HG03097 (cell line): ENCODE data around the gene TDRD7.
"Not testable (repeated sequence)": the region's sequence is repeated elsewhere in the genome, so short reads cannot be mapped to it uniquely, and the experiment has no call there.

ENCODE experiments used
- ATAC-seq: cut with Tn5 transposase; IDR thresholded peaks from one replicate; pipeline ENCODE4 v1.9.1; 2021; ENCODE audit not compliant: unreplicated experiment, low FRiP score

Gene TDRD7

DNA sequence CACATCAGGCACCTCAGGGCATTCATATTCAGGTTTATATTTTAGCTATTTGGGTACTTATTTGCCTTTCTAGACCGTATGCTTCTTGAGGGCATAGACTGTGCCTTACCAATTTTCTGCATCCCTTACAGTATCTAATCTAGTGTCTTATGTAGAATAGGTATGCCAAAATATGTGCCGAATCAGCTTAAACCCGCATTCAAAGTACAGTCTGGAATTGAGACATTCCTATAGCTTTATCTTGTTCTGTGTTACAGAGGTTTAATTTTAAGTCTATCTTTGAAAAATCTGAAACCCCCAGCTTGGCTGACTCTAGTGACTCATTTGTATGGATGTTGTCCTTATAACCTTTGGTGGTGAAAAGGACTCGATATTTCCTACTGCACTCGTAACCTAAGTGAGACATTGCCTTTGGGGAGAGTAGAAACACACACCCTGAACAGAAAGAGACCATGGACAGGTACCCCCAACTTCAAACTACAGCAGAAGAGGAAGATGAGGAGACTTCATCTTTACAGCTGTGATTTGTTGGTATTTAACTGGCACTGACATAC lies 62.6 kb downstream of the TDRD7 start:
- ATAC-seq, result no peak

DNA sequence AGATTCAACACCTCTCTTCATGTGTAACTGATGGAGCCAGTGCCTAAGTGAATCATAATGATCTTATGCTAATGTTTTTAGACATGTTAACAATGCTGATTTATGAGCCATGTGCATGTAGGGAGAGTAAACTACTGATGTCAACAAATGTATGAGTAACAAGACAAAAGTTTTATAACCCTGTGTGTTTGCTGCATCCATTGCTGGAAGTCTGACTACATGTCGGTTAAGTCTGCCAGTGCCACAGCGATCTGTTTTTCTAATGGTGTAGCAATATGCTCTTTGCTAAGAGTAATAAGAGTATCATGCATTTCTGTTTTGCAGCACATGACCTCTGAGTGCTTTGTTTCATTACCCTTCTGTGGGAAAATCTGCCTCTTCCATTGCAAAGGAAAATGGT lies 63.2 kb downstream of the TDRD7 start:
- no peak for ATAC-seq

- no peak for ATAC-seq
These were observed 66.5 kb downstream of the TDRD7 start for GRCh38 chr9:97478301-97478981.

- ATAC-seq, result no peak
These were observed 67.7 kb downstream of the TDRD7 start for GRCh38 chr9:97479496-97480159.

- no peak for ATAC-seq
These were observed 68.3 kb downstream of the TDRD7 start for GRCh38 chr9:97480174-97480573.

- ATAC-seq, result no peak
These were observed 68.9 kb downstream of the TDRD7 start for GRCh38 chr9:97480749-97481148.

- ATAC-seq, result no peak
These were observed 72.2 kb downstream of the TDRD7 start for GRCh38 chr9:97484134-97484533.

- ATAC-seq, result no peak
These were observed 75.2 kb downstream of the TDRD7 start for GRCh38 chr9:97487107-97487506.

GRCh38 chr9:97487861-97488260 lies 76.0 kb downstream of the TDRD7 start:
- ATAC-seq, result no peak

GRCh38 chr9:97491216-97491999 lies 79.5 kb downstream of the TDRD7 start:
- no peak for ATAC-seq

DNA sequence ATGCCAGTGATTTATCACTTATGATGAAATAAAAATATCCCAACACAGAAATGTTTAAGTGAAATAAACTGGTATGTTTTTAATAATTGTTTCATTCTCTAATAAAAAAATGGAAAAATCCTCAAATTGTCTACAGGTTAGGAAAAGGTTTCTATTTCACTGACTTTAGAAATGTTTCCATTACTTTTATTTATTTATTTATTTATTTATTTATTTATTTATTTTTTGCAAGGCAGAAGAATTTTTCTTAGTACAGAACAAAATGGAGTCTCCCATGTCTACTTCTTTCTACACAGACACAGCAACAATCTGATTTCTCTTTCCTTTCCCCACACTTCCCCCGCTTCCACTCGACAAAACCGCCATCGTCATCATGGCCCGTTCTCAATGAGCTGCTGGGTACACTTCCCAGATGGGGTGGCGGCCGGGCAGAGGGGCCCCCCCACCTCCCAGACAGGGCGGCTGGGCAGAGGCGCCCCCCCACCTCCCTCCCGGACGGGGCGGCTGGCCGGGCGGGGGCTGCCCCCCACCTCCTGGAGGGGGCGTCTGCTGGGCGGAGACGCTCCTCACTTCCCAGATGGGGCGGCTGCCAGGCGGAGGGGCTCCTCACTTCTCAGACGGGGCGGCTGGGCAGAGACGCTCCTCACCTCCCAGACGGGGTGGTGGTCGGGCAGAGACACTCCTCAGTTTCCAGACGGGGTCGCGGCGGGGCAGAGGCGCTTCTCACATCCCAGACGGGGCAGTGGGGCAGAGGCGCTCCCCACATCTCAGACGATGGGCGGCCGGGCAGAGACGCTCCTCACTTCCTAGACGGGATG lies 85.9 kb downstream of the TDRD7 start:
- ATAC-seq, result not testable (repeated sequence)

DNA sequence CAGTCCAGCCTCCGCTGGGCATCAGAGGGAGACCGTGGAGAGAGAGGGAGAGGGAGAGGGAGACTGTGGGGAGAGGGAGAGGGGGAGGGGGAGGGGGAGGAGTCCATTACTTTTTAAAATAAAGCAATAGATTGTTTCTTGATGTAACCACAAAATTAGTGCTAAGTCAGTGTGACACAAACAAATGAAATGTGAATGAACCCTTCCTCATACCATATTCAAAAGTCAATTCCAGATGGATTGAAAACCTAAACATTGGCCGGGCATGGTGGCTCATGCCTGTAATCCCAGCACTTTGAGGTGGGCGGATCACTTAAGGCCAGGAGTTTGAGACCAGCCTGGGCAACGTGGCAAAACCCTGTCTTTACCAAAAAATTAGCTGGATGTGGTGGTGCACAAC lies 87.0 kb downstream of the TDRD7 start:
- ATAC-seq, result not testable (repeated sequence)

- ATAC-seq, result no peak
These were observed 88.4 kb downstream of the TDRD7 start for GRCh38 chr9:97500263-97500662.

GRCh38 chr9:97500765-97501176 lies 88.9 kb downstream of the TDRD7 start:
- no peak for ATAC-seq

- ATAC-seq, result no peak
These were observed 89.5 kb downstream of the TDRD7 start, which contains the start of gene TMOD1 for GRCh38 chr9:97501177-97501971. TSS of gene TMOD1 (plus strand) at chr9:97501666. CDS start at chr9:97524189, 22,523 bp downstream.

- ATAC-seq, result no peak
These were observed 90.0 kb downstream of the TDRD7 start for GRCh38 chr9:97501972-97502221.

GRCh38 chr9:97502222-97502983 lies 90.5 kb downstream of the TDRD7 start:
- no peak for ATAC-seq

DNA sequence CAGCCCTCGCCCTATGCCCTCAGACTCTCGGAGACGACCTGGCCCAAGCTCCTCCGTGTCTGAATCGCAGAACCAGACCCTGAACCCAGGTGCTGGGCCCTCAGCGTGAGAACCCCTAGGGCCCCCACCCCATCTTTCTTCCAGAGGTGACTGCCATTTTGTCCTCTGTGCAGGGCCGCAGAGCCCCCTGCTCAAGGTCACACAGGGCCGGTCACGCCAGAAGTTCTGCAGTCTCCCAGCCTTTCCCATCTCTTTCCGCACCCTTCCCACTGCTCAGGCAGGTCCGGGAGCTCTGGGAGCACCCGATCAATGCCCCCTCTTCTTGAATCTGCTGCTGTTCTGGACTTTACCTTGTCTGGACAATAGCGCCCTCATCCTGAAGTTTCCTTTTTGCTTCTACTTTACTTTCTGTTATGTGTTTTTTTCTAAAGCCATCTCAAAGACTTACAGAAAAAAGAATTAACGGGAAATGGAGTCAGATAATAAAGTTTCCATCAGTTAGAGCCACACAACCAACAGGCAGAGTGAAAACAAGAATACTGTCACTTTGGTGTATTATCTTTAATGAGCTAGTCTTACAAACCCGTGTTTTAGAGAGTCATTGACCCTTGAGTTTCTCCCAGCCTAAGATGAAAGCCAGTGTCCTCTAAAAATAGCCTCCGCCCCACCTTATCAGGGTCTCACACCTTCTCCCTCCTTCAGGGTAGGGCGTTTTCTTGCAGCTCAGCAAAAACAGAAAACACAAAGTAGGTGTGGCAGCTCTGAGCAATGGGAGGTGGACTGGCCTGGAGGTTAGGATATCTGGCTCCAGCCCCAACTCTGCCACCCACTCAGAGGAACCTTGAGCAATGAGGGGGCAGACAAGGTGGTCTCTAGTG lies 91.3 kb downstream of the TDRD7 start:
- no peak for ATAC-seq
